HG03442 (cell line): ENCODE results near the gene CHD2.
"Not testable (repeated sequence)": the region's sequence is repeated elsewhere in the genome, so short reads cannot be mapped to it uniquely, and the experiment has no call there.

Experiments used
- ATAC-seq: cut with Tn5 transposase; IDR thresholded peaks from one replicate; pipeline ENCODE4 v1.9.1; 2021; ENCODE audit warnings: mild to moderate bottlenecking, moderate library complexity; ENCODE audit not compliant: unreplicated experiment

CHD2 gene

GRCh38 chr15:93007994-93008393 lies 107.9 kb downstream of the CHD2 start:
- no peak for ATAC-seq

DNA sequence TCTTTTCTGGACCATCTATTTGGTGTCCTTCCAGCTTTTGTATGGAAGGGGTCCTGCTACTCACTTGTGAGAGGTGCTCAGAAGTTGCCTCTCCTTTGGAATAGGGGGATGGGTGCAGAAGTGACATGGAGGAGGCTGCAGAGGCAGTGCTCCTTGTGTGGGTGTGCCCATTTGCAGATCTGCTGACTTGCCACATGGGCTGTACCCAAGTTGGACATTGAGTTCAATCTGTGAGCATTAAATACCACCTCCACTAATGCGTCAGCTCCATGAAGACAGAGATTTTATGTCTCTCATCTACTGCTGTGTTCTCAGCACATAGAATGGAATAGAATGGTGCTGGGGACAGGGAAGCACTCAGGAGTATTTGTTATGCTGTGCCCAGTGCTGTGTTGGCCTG lies 112.7 kb downstream of the CHD2 start:
- no peak for ATAC-seq

GRCh38 chr15:93017526-93017925 lies 117.4 kb downstream of the CHD2 start:
- ATAC-seq: no peak

DNA sequence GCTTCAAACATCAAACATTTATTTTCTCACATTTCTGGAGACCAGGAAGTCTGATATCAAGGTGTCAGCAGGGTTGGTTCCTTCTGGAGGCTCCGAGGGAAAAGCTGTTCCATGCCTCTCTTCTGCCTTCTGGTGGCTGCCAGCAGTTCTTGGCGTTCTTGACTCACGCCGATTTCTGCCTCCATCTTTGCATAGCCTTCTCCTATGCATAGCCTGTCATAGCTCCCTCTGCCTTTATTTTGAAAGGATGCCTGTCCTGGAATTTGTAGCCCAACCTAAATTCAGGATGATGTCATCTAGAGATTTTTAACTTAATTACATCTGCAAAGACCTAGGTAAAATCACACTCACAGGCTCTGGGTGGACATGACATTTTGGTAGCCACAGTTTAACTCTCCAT lies 118.5 kb downstream of the CHD2 start:
- ATAC-seq: no peak

DNA sequence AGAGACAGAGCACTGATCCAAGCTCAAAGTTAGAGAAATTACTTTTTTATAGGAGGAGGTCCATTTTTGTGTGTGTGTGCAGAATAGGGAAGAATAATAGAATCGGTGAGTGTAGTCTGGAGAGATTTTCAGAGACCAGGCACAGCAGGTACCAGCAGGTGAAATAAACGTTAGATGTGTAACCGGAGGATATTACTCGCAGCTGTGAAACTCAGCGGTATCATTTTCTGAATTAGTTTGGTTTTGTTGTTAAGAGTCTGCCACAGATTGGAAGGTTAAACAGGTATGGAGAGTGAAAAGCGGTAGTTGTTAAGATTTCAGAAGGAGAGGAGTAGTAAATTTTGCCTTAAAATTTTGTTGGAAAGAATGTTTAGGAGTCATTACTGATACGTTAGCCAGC lies 119.0 kb downstream of the CHD2 start:
- ATAC-seq: no peak

DNA sequence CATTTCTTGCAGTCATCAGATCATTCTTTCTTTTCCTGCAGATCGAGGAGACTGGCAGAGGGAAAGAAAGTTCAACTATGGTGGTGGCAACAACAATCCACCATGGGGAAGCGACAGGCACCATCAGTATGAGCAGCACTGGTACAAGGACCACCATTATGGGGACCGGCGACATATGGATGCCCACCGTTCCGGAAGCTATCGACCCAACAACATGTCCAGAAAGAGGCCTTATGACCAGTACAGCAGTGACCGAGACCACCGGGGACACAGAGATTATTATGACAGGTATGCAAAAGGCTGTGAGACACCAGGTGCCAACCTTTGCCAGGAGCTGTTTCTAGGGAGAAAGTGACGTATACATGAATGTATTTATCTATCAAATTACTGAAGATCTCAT lies 119.8 kb downstream of the CHD2 start:
- no peak for ATAC-seq

GRCh38 chr15:93020976-93021772 lies 121.0 kb downstream of the CHD2 start:
- ATAC-seq: peak; percentile 74

DNA sequence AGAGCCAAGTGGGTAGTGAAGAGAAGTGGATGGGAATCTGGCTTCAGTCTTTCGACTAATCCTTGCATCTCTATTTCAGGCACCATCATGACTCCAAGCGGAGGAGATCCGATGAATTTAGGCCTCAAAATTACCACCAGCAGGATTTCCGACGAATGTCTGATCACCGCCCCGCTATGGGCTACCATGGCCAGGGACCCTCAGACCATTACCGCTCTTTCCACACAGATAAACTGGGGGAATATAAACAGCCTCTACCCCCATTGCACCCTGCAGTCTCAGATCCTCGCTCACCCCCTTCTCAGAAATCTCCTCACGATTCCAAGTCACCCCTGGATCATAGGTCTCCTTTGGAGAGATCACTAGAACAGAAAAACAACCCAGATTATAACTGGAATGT lies 124.2 kb downstream of the CHD2 start:
- ATAC-seq: no peak

DNA sequence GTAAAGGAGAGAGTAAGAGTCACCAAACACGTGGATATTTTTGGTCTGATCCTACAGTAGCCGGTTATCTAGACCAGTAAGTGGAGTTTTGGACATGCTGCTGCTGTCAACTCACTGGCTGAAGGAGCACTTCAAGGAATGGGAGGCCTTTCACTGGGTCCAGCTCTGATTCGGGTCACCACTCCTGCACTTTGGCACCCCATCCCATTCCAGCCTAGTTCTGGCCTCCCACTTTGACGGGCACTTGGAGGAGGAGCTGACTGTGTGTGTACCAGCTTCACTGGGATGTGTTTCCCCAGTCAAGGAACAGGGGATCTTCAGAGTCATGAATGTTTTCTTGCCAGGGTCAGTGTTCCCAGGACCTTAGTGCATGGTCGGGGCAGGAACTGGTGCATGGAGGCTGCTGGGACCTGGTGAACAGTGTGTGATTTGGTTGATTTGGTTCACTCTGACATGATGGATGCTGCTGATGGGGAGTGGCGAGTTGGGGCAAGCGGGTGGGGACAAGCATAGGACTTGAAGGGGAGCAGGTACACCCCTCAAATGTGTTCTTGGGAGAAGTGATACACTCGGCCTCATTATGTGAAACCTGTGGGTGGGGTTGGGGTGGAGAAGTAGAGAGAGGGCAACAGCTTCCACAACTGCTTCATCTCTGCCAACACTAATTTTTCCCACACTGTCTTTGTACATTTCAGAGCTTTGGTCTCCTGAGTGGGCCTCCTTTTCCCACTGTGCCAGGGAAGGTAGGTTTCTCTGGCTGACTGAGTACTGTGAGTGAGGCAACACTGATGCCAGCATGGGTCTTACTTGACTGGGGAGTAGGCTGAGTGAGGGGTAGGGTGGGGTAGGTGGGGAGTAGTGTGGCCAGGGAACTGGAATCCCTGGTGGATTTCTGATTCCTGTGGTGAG lies 124.8 kb downstream of the CHD2 start:
- no peak for ATAC-seq

DNA sequence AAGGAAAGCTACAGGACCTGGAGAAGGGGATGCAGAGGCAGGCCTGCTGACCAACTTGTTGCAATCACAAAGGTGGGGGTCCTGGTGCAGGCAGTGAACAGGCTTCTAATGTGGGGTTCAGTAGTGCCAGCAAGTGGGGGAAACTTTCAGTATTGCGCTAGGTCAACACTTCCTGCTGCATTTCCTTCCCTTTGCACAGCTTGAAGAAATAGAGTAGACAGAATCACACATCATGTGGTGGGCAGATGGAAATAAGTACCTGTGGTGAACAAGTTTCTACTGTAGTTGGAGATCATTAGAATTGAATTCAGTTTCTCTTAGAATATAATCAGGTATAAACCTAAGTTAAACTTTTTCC lies 125.5 kb downstream of the CHD2 start:
- ATAC-seq: no peak

DNA sequence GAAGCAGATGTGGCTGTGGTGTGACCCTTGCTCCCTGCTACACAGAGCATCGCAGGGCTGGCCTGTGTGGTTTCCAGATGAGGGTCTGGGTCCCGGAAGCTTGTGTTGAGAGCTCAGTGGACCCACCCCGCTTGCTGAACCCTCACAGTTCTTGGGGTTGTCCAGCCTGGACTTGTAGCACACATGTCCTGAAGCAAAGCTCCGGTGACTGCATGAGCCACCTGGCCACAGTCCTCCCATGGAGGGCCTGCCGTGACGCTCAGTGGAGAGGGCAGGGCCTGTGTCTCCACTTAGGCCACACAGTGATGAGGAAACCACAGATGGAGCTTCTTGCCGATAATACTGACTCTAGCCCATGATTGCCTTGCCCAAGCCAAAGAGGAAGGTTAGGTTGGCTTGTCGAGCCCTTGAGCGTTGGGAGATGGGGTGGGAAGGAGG lies 126.3 kb downstream of the CHD2 start:
- ATAC-seq: no peak

DNA sequence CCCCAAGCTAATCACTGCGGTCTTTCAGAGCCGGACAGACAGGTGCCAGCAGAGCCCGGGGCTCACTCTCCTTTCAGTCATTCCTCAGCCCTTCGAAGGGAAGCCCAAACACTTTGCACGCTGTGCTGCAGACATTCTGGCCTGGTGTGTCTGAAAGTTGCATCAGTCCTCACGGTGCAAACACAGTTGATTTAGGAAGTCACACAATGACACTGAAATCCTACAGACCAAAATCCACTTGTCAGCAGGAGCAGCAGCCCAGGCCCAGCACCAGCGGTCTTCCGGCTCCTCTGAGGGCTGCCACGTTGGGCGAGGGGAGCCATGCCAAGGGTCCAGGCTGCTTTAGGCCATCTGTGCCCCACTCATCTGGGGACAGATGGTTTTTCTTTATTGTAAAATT lies 127.3 kb downstream of the CHD2 start:
- no peak for ATAC-seq

- no peak for ATAC-seq
Observed at GRCh38 chr15:93028111-93028631, 128.0 kb downstream of the CHD2 start.

GRCh38 chr15:93028632-93029213 lies 128.6 kb downstream of the CHD2 start:
- no peak for ATAC-seq

DNA sequence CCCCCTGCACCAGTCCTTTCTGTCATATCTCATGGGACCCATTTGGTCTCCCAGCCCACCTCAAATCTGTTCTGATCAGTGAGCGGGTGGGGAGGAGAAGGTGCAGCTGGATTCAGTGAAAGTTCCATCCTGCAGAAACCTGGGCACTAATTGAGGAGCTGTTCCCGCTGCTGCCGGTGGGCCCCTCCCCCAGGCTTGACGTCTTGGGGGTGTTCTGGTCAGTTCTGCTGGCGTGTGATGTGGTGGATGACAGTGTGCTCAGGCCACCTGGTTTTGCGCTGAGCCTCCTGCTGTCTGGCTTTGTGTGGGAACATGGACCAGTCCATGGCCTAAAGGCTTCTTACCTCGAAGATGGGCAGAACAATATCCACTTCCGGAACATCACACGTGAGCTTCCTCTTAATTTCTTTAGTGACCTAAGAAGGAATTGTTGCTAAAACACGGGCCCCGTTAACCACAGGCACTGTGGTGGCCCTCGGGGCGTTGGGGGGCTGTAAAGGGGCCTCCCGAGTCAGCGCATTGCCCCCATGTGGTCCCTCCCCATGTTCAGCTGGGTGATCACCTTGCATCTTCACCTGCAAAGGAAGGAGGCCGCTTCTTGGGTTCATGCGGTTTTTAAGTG lies 129.2 kb downstream of the CHD2 start:
- ATAC-seq: no peak

- no peak for ATAC-seq
Observed at GRCh38 chr15:93029836-93030429, 129.8 kb downstream of the CHD2 start.

DNA sequence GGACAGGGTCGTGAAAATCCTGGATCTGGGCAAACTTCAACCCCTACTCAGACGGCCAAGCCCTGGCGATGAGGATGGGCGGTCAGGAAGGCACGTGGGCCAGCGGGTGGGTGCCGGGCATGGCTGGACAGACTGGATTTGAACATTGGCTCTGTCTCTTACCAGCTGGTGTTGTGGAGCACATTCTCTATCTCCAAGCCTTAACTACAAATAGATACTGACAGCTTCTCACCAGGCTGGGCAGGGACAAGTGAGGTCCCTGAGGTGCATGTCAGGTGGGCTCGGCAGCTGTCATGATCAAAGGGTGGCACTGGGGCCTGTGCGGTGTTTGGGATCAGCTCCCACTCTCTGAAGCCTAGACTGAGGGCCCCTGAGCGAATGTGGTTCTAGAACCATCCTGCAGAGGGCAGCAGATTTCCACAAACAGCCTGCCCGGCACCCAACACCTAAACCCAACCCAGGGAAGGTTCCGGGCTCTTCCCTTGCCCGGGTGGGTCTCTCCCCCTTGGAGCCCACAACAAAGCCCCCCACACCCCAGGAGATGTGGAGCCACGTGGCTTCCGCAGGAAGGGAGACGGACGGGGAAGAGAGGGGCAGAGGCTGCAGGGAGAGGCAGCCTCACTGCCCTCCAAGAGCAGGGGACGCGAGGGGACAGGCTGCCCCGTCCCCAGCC lies 130.4 kb downstream of the CHD2 start:
- ATAC-seq: peak; percentile 85

DNA sequence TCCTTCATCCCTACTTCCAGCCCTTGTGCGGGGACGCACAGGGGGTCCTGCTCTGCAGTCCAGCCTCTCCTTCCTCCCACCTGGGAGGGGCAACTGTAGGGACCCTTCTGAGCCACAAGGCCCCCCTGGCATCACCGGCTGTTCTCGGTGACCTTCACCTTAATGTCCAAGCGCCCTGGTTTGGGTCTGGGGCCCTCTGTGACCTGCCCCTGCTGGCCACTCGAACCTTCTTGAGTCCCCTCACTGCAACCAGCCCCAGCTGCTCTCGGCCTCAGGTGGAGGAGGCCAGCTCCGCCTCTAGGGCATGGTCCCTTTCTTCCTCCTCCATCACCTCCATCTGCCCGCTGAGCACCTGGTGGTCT lies 131.0 kb downstream of the CHD2 start:
- no peak for ATAC-seq

- not testable (repeated sequence) for ATAC-seq
Observed at GRCh38 chr15:93031557-93032384, 131.6 kb downstream of the CHD2 start.
